GM04503 (cell line): Measurements from ENCODE around the gene SNRNP70.
A peak's percentile ranks its signal among the peaks of the same experiment; 100 is the strongest.
"Not testable (repeated sequence)": the region's sequence is repeated elsewhere in the genome, so short reads cannot be mapped to it uniquely, and the experiment has no call there.

ENCODE experiments used
- DNase-seq: peaks from one replicate; pipeline ENCODE4 v3.0.0-alpha.2; 2012; ENCODE audit warnings: low read depth

The SNRNP70 gene

GRCh38 chr19:49120325-49120683 lies 35.1 kb downstream of the SNRNP70 start:
- DNase-seq = no peak

GRCh38 chr19:49120868-49121267 lies 35.6 kb downstream of the SNRNP70 start:
- no peak for DNase-seq

GRCh38 chr19:49121841-49122240 lies 36.6 kb downstream of the SNRNP70 start:
- not testable (repeated sequence) for DNase-seq

DNA sequence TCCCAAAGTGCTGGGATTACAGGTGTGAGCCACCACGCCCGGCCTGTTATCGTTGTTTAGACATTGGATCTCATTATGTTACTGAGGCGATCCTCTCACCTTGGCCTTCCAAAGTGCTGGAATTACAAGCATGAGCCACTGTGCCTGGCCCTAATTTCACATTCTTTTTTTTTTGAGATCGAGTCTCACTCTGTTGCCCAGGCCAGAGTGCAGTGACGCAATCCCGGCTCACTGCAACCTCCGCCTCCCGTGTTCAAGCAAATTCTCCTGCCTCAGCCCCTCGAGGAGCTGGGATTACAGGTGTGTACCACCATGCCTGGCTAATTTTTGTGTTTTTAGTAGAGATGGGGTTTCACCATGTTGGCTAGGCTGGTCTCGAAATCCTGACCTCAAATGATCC lies 38.0 kb downstream of the SNRNP70 start:
- DNase-seq = not testable (repeated sequence)

DNA sequence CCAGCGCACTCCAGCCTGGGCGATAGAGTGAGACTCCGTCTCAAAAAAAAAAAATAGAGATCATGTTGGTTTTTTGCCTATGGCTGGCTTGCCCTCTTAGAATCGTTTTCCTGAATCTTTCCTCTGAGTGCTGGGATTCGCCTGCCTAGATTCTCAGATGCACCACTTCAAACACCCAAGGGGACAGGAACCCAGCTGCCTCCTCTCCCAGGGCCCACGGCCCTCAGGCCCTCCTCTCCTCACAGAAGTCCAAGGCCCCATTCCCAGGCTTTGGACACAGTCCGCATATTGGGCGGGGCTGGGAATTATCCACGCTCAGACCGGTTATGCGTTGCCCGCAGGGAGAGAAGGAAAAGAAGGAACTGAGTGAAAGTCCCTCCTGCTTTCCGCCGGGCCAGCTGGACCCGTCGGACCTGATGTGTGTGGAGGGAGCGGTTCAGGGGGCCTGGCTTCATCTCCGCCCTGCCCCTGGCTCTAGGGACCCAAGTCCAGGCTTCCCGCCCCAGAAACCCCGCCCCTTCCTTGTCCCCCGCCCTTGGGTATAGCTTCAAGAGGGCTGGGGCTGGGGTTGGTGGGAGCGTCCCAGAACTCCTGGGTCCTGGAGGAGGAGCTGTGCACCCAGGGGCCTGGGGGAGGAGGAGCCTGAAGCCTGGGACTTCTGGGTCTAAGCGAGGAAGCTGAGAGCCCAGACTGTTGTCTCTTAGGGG lies 39.9 kb downstream of the SNRNP70 start:
- no peak for DNase-seq

- DNase-seq = no peak
Measured at GRCh38 chr19:49126575-49126974, 41.3 kb downstream of the SNRNP70 start.

DNA sequence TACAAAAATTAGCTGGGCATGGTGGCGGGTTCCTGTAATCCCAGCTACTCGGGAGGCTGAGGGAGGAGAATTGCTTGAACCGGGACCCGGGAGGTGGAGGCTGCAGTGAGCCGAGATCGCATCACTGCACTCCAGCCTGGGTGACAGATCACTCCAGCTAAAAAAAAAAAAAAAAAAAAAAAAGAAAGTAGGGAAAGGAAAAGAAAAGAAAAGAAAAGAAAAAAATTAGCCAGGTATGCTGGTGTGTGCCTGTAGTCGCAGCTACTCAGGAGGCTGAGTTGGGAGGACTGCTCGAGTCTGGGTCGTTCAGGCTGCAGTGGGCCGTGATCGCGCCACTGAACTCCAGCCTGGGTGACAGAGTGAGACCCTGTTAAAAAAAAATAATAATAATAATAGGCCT lies 42.0 kb downstream of the SNRNP70 start:
- not testable (repeated sequence) for DNase-seq

DNA sequence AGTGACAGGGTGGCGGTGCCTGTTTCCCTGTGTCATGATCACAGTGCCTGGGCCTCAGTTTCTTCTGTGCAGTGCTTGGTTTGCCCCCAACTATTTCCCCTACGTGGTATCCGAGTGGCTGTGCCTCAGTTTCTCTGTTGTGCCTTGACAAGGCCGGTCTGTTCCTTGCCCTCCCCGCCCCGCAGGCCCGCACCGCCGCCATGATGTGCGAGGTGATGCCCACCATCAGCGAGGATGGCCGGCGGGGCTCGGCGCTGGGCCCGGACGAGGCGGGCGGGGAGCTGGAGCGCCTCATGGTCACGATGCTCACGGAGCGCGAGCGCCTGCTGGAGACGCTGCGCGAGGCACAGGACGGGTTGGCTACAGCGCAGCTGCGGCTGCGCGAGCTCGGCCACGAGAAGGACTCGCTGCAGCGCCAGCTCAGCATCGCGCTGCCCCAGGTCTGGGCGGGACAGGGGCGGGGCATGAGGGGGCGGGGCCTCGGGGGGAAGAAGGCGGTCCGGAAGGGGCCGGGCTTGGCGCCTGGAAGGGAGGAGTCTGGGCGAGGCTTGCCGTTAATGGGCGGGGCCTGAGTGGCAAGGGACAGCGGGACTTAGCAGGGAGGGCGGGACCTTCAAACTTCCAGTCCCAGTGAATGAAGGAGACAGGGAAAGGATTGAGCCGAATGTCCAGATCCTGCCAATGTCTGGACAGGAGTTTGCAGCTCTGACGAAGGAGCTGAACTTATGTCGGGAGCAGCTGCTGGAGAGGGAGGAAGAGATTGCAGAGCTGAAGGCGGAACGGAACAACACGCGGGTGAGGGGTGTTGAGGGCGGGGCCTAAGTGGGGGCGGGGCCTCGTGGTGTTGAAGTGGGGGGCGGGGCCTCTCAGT lies 42.7 kb downstream of the SNRNP70 start:
- peak; percentile 65 for DNase-seq

- no peak for DNase-seq
Measured at GRCh38 chr19:49128545-49129237, 43.4 kb downstream of the SNRNP70 start.

GRCh38 chr19:49129238-49129583 lies 44.0 kb downstream of the SNRNP70 start:
- DNase-seq = no peak

- no peak for DNase-seq
Measured at GRCh38 chr19:49130325-49130724, 45.1 kb downstream of the SNRNP70 start.

DNA sequence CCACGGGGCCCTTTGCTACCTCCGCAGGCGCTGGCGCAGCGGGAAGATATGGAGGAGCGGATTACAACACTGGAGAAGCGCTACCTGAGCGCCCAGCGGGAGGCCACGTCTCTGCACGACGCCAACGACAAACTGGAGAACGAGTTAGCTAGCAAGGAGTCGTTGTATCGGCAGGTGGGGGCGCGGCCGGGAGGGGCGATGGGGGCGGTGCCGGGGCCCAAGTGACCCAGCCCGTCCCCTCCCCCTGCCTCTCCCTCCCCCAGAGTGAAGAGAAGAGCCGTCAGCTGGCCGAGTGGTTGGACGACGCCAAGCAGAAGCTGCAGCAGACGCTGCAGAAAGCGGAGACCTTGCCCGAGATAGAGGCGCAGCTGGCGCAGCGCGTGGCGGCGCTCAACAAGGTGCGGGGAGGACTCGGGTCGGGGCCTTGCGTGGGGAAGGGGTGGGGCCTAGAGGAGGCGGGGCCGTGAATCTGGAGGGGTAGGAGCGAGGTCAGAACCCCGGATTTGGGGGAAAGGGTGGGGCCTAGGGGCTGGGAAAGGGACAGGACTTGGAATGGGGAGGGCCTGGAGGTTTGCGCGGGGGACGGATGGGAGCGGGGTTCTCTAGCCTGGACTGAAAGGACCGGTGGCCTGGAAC lies 47.8 kb downstream of the SNRNP70 start:
- no peak for DNase-seq

- no peak for DNase-seq
Measured at GRCh38 chr19:49133621-49134454, 48.6 kb downstream of the SNRNP70 start.

DNA sequence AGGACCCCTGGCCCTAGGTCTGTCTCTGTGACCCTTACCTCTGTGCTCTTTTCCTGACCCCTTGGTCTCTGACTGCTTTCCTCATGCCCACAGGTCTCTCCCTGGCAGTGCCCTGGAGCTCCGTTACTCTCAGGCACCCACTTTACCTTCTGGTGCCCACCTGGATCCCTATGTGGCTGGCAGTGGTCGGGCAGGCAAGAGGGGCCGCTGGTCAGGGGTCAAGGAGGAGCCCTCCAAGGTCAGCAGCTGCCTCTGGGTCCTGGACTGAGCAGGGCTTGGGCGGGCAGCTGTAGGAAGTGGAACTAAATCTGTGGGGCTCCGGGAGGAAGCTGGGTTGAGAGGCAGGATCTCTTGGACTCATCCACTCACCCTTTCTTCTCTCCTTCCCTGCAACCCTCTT lies 50.4 kb downstream of the SNRNP70 start:
- no peak for DNase-seq

DNA sequence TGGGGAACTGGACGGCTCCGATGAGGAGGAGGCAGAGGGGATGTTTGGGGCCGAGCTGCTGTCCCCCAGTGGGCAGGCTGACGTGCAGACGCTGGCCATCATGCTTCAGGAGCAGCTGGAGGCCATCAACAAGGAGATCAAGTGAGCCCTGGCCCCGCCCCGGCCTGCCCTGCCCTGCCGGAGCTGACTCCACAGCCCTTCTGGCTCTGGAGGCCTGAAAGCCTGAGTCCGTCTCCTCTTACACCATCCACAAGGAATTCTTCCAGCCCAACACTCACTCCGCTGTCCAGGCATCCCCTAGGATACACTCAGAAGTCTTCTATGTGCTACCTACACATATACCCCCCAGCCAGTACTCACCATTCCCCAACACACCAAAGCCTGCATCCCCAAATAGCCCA lies 51.5 kb downstream of the SNRNP70 start:
- peak; percentile 42 for DNase-seq

DNA sequence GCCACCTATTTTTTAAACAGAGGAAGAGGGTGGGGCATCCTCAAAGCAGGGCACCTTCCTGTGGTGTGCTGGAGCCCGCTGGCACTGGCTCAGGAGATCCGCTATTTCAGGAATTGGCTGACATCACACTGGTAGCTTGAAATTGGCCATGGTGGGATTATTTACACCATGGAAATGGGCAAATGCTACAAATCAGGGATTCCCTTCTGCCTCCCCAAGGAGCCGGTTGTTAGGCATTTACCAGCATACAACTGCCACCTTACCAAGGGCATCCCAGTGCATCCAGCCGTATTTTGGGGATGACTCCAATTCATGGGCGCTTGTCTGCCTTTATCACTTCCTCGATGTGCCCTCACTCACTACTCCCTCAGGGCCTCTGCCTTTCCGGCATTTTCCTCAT lies 55.7 kb downstream of the SNRNP70 start:
- DNase-seq = no peak

DNA sequence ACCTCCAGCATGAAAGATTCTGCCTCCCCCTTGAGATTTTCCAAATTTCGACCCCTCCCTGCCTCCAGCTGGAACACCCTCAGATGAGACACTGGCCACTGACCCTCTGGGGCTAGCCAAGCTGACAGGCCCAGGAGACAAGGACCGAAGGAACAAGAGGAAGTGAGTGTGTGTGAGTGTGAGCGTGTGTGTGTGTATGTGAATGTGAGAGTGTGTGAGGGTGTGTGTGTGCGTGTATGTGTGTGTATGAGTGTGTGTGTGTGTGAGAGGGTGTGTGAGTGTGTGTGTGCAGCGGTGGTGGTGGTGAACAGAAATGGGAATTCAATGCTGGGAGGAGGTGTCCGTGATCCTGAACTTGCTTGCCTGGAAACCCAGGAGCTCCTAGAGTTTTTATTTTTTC lies 56.1 kb downstream of the SNRNP70 start:
- no peak for DNase-seq

- peak; percentile 68 for DNase-seq
Measured at GRCh38 chr19:49142866-49143335, 57.6 kb downstream of the SNRNP70 start.

- DNase-seq = no peak
Measured at GRCh38 chr19:49145573-49146407, 60.5 kb downstream of the SNRNP70 start.

GRCh38 chr19:49146408-49146770 lies 61.1 kb downstream of the SNRNP70 start:
- DNase-seq = not testable (repeated sequence)
